K562 (cell line): Measurements from ENCODE around the gene LYPD4. TPM values are rescaled to one million over a fixed set of nuclear protein-coding genes. Genes with fewer than 3 reads are reported as not detected.
A peak's percentile ranks its signal among the peaks of the same experiment; 100 is the strongest.

Source experiments
- ATAC-seq: fragments of 200-7000 bp; cut with Tn5 transposase; 3 replicates; pipeline ENCODE4 v1.9.1; 2020; ENCODE audit warnings: moderate library complexity
- BruUV-seq: library from RNA; stranded (reverse); fragments of 400-500 nt; replicated peaks from 2 replicates; lab custom pipeline; 2021; lab: Mats Ljungman, UMichigan
- CTCF ChIA-PET: fragments of 300-600 bp; formaldehyde crosslinking; extraction: SDS; loops from one replicate; lab custom pipeline; 2021; ENCODE audit warnings: low intra/inter-chr PET ratio; lab: Yijun Ruan, JAX
- POLR2A ChIA-PET: fragments of 300-600, 350-650 bp; sonication (Branson Sonifier 250); formaldehyde crosslinking; extraction: SDS; loops from one replicate; lab custom pipeline; 2021; ENCODE audit warnings: antibody characterized with exemption, inconsistent platforms; lab: Yijun Ruan, JAX
- DNase-seq, 4 experiments: peaks; one replicate each; pipeline versions ENCODE4 v3.0.0 to v3.0.0-alpha.2; 2011 to 2018; ENCODE audit warnings: low spot score in 3 of 4, mixed read lengths in 3 of 4; ENCODE audit errors: extremely low read depth in 1 of 4
- FAIRE-seq: peaks from 2 replicates; lab custom pipeline; 2011; peaks lifted over from hg19 to GRCh38; lab: Jason Lieb, UNC
- H2AFZ ChIP-seq: 2 replicates; pipeline ENCODE4 v1.6.0; 2011; ENCODE audit warnings: low read depth, low read length, control low read depth, inconsistent platforms
- H3K27ac ChIP-seq: fragments of 200-600 bp; 3 replicates; pipeline ENCODE4 v1.8.0; 2011; ENCODE audit warnings: low read depth, mild to moderate bottlenecking, control low read depth, inconsistent platforms, low read length, moderate library complexity, mixed read lengths; ENCODE audit errors: extremely low read depth
- H3K27me3 ChIP-seq, 2 experiments: fragments of 300-600 bp in 1 of 2; 2 replicates in 1 of 2; 3 replicates in 1 of 2; pipeline versions ENCODE4 v1.6.0 to v1.8.0; 2011; ENCODE audit warnings: inconsistent platforms in 2 of 2, low read length in 2 of 2, mild to moderate bottlenecking in 1 of 2, mixed read lengths in 1 of 2, moderate library complexity in 1 of 2; ENCODE audit not compliant: control insufficient read depth in 2 of 2, insufficient read depth in 2 of 2
- H3K36me3 ChIP-seq: fragments of 300-600 bp; 3 replicates; pipeline ENCODE4 v1.8.0; 2011; ENCODE audit warnings: mild to moderate bottlenecking, low read length, inconsistent platforms; ENCODE audit not compliant: control insufficient read depth, insufficient read depth
- H3K4me1 ChIP-seq, 2 experiments: fragments of 200-600 bp in 1 of 2; replicated peaks in 1 of 2; 2 replicates in 1 of 2; 3 replicates in 1 of 2; pipeline versions ENCODE4 v1.5.1 to v1.8.0; 2011; ENCODE audit warnings: inconsistent platforms in 2 of 2, low read length in 2 of 2, mild to moderate bottlenecking in 1 of 2, mixed read lengths in 1 of 2, moderate library complexity in 1 of 2; ENCODE audit not compliant: control insufficient read depth in 2 of 2, insufficient read depth in 2 of 2
- H3K4me2 ChIP-seq: 2 replicates; pipeline ENCODE4 v1.6.1; 2011; ENCODE audit warnings: low read length, control low read depth, inconsistent platforms, mixed read lengths; ENCODE audit not compliant: insufficient read depth
- H3K4me3 ChIP-seq: fragments of 200-600 bp; sonication (generic), shearing (Covaris generic); 2 replicates; pipeline ENCODE4 v1.5.1; 2016; ENCODE audit warnings: control low read depth, inconsistent platforms
- H3K79me2 ChIP-seq: fragments of 200-600 bp; 3 replicates; pipeline ENCODE4 v1.8.0; 2011; ENCODE audit warnings: low read length, inconsistent platforms; ENCODE audit not compliant: control insufficient read depth, insufficient read depth
- H3K9ac ChIP-seq, 2 experiments: 2 replicates each; pipeline versions ENCODE4 v1.6.0 to v1.6.1; 2011; ENCODE audit warnings: low read depth in 2 of 2, low read length in 2 of 2, control low read depth in 1 of 2, inconsistent platforms in 1 of 2, mild to moderate bottlenecking in 1 of 2, mixed read lengths in 1 of 2; ENCODE audit not compliant: insufficient read depth in 1 of 2
- H3K9me1 ChIP-seq: one replicate; pipeline ENCODE4 v1.6.0; 2011; ENCODE audit warnings: inconsistent platforms, mild to moderate bottlenecking, low read length, moderate library complexity; ENCODE audit not compliant: control insufficient read depth, insufficient read depth
- H3K9me3 ChIP-seq: replicated peaks from 2 replicates; pipeline ENCODE4 v1.5.1; 2011; ENCODE audit warnings: low read depth, low read length, inconsistent platforms; ENCODE audit not compliant: control insufficient read depth, insufficient read depth
- H4K20me1 ChIP-seq: replicated peaks from 2 replicates; pipeline ENCODE4 v1.6.1; 2011; ENCODE audit warnings: low read length, inconsistent platforms, mixed read lengths; ENCODE audit not compliant: control insufficient read depth, insufficient read depth
- ERF ChIP-seq: fragments of 450-650 bp; formaldehyde crosslinking; IDR thresholded peaks from 2 replicates; pipeline ENCODE4 v1.4.0; 2020; ENCODE audit warnings: mild to moderate bottlenecking, mixed read lengths
- HNRNPK ChIP-seq: fragments of 200-400 bp; formaldehyde crosslinking; IDR thresholded peaks from one replicate; pipeline ENCODE4 v1.6.1; 2018; ENCODE audit warnings: mild to moderate bottlenecking, low read depth, low read length; ENCODE audit not compliant: poor library complexity, severe bottlenecking
- LARP7 ChIP-seq: fragments of 450-650 bp; IDR thresholded peaks from 2 replicates; pipeline ENCODE4 v1.6.1; 2016
- POLR2A ChIP-seq: fragments of 450-650 bp; conservative IDR thresholded peaks from 2 replicates; pipeline ENCODE4 v1.6.1; 2016
- POLR2B ChIP-seq: fragments of 450-650 bp; IDR thresholded peaks from 2 replicates; pipeline ENCODE4 v1.6.1; 2018; ENCODE audit warnings: low read depth; ENCODE audit not compliant: partially characterized antibody
- SMARCB1 ChIP-seq: IDR thresholded peaks from 2 replicates; pipeline ENCODE4 v1.6.1; 2011; ENCODE audit warnings: improper control_type of control experiment, low read depth; ENCODE audit not compliant: insufficient read length
- XRCC3 ChIP-seq: fragments of 450-650 bp; IDR thresholded peaks from 2 replicates; pipeline ENCODE4 v1.6.1; 2017; ENCODE audit warnings: mild to moderate bottlenecking, moderate library complexity
- XRCC4 ChIP-seq: IDR thresholded peaks from one replicate; pipeline ENCODE4 v1.6.1; 2011; ENCODE audit not compliant: insufficient read depth, insufficient read length; ENCODE audit errors: extremely low read depth
- WGBS: fragments of 100-300 bp; shearing (Covaris generic); methylation state at CpG from one replicate; pipeline ENCODE4 v1.1.6; 2016; ENCODE audit warnings: low coverage, mixed read lengths; ENCODE audit not compliant: insufficient coverage; ENCODE audit errors: missing lambda C conversion rate; 5-methylcytosine and 5-hydroxymethylcytosine counted together
- in situ Hi-C: fragments of 300-500 bp; cut with MboI; formaldehyde crosslinking; loops from 4 replicates; pipeline ENCODE4 v1.15.0; 2018; ENCODE audit warnings: inconsistent platforms, mixed read lengths
- intact Hi-C: fragments of 100-400 bp; cut with micrococcal nuclease; formaldehyde crosslinking; loops from 2 replicates; pipeline ENCODE4 v1.14.2; 2022
- polyA plus RNA-seq, 8 experiments: library from polyadenylated mRNA; depleted of rRNA in 4 of 8; stranded (reverse) in 5 of 8; unstranded in 3 of 8; fragments of >200 nt; fragmentation: Nextera tagmentation in 2 of 8; fragmentation: Illumina TruSeq in 1 of 8; extraction: Ambion mirVana in 2 of 8; extraction: Trizol in 1 of 8; gene quantifications; 2 replicates each; pipeline versions ENCODE4 v1.2.1 to v1.2.3, GENCODE V29; 2011 to 2014; ENCODE audit warnings: inconsistent platforms in 1 of 8, missing spikeins in 1 of 8
- total RNA-seq, 7 experiments: library from RNA; depleted of rRNA in 6 of 7; stranded (reverse); fragments of >200 nt in 6 of 7; fragmentation: Illumina TruSeq in 2 of 7; extraction: Trizol in 2 of 7; gene quantifications; 2 replicates each; pipeline versions ENCODE4 v1.2.1 to v1.2.3, GENCODE V29; 2011 to 2021; ENCODE audit warnings: low replicate concordance in 1 of 7
- TF ChIP-seq, protein P1 (sequence below): fragments of 200-800 bp; sonication (Bioruptor generic); IDR thresholded peaks from 2 replicates; pipeline ENCODE4 v1.6.1; 2017; ENCODE audit warnings: missing genetic modification characterization, missing compliant biosample characterization
- TF ChIP-seq, protein P2 (sequence below): fragments of 450-650 bp; IDR thresholded peaks from 2 replicates; pipeline ENCODE4 v1.7.1; 2018; ENCODE audit warnings: mild to moderate bottlenecking, low read depth; ENCODE audit not compliant: partially characterized antibody
- TF ChIP-seq, protein P3 (sequence below): fragments of 250-450 bp; sonication (Bioruptor Pico); IDR thresholded peaks from 2 replicates; pipeline ENCODE4 v1.4.0; 2020

The LYPD4 gene
- total and polyA plus RNA-seq, 9 of the 15 experiments (the other 6 are each of a cell fraction or from before 2014, with no cell fraction given): 0.11 TPM; not detected in 8

DNA sequence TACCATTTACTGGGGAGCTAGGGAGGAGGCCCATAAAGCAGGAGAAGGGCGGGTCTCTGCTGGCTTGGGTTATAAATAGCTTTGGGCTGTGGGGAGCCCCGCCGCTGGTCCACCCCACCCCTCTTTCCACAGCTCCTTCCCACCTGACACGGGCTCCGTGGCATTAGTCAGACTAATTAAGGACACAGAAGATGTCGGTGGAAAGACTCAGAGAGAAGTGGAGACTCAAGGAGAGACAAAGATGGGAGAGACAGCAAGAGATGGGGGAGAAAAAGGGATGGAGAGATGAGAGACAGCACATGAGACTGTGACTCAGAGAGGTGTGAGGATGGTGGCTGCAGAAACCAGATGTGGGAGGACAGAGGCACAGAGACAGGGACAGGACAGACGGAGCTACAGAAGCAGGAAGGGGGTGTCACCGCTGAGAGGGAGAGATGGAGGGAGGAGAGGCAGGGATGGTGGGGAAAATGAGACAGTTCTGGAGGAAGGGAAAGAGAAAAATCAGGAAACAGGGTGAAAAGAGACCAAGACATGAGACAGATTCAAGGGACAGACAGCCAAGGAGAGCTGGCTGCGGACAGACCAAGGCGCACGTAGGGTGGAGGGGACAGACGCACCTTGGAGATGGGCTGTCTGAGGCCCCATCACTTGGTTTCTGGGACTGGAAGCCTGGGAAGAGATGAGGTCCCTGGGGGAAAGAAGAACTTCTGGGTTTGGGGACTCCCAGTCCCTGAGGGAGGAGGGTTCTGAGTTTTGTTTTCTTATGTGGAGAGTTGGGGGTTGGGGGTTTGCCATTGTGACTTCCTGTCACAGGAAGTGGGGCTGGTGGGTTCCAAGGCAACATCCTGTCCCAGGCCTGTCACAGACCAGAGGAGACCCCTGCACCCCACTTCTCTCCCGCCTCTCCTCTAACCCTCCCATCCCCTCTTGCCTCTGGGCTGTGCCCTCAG, 42.6 kb upstream of the LYPD4 start:
- Histone ChIP-seq H3K4me2 (no peak overlapping the region), H3K9ac (peak overlapping the region in 1 of 2 experiments; percentile 65; a peak in 2 of 4 replicates), H3K36me3 (peaks cover 44% of the 10 kb centered on the region; the same call in 2 of the 3 replicates), H3K9me1 (no peaks in the 10 kb centered on the region), H3K27ac (no peak overlapping the region), H2AFZ (no peak overlapping the region), H3K79me2 (peaks cover 40% of the 10 kb centered on the region), H3K9me3 (no peaks in the 10 kb centered on the region), H3K4me1 (peaks cover 17 to 46% of the 10 kb centered on the region in 2 experiments; a peak in 4 of 5 replicates), H3K27me3 (no peaks in the 10 kb centered on the region), H3K4me3 (no peak overlapping the region), H4K20me1 (0 out of 2 replicates have a peak, but pooled peaks cover 7% of the 10 kb centered on the region)
- POLR2A ChIA-PET: interaction anchor here (1.7 kb wide), 1 partner anchor 18 kb away, joined by 9 read pairs; no protein-coding TSS in a partner anchor
- FAIRE-seq (peak; percentile 23), DNase-seq (no peak), ATAC-seq (no peak)
- in situ Hi-C loops: no loop called here
- no TSS peak for BruUV-seq
- intact Hi-C loops: no loop called here
- 66% methylated on average over 11 of the region's 13 CpGs for whole genome bisulfite sequencing
- CTCF ChIA-PET: no interaction called here
- 0 out of 2 replicates have a peak, but pooled peaks have one; percentile 34 for TF ChIP-seq LARP7
- no peak for TF ChIP-seq HNRNPK
- TF ChIP-seq, protein P1, sequence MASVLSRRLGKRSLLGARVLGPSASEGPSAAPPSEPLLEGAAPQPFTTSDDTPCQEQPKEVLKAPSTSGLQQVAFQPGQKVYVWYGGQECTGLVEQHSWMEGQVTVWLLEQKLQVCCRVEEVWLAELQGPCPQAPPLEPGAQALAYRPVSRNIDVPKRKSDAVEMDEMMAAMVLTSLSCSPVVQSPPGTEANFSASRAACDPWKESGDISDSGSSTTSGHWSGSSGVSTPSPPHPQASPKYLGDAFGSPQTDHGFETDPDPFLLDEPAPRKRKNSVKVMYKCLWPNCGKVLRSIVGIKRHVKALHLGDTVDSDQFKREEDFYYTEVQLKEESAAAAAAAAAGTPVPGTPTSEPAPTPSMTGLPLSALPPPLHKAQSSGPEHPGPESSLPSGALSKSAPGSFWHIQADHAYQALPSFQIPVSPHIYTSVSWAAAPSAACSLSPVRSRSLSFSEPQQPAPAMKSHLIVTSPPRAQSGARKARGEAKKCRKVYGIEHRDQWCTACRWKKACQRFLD (CRISPR knock-in tag): no peak
- TF ChIP-seq POLR2A: peak; percentile 37; the same call in 1 of the 2 replicates
- TF ChIP-seq POLR2B: peak; percentile 21
- TF ChIP-seq XRCC4: no peak
- no peak for TF ChIP-seq ERF (CRISPR knock-in tag)
- TF ChIP-seq, protein P2, sequence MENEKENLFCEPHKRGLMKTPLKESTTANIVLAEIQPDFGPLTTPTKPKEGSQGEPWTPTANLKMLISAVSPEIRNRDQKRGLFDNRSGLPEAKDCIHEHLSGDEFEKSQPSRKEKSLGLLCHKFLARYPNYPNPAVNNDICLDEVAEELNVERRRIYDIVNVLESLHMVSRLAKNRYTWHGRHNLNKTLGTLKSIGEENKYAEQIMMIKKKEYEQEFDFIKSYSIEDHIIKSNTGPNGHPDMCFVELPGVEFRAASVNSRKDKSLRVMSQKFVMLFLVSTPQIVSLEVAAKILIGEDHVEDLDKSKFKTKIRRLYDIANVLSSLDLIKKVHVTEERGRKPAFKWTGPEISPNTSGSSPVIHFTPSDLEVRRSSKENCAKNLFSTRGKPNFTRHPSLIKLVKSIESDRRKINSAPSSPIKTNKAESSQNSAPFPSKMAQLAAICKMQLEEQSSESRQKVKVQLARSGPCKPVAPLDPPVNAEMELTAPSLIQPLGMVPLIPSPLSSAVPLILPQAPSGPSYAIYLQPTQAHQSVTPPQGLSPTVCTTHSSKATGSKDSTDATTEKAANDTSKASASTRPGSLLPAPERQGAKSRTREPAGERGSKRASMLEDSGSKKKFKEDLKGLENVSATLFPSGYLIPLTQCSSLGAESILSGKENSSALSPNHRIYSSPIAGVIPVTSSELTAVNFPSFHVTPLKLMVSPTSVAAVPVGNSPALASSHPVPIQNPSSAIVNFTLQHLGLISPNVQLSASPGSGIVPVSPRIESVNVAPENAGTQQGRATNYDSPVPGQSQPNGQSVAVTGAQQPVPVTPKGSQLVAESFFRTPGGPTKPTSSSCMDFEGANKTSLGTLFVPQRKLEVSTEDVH: no peak
- TF ChIP-seq, protein P3, sequence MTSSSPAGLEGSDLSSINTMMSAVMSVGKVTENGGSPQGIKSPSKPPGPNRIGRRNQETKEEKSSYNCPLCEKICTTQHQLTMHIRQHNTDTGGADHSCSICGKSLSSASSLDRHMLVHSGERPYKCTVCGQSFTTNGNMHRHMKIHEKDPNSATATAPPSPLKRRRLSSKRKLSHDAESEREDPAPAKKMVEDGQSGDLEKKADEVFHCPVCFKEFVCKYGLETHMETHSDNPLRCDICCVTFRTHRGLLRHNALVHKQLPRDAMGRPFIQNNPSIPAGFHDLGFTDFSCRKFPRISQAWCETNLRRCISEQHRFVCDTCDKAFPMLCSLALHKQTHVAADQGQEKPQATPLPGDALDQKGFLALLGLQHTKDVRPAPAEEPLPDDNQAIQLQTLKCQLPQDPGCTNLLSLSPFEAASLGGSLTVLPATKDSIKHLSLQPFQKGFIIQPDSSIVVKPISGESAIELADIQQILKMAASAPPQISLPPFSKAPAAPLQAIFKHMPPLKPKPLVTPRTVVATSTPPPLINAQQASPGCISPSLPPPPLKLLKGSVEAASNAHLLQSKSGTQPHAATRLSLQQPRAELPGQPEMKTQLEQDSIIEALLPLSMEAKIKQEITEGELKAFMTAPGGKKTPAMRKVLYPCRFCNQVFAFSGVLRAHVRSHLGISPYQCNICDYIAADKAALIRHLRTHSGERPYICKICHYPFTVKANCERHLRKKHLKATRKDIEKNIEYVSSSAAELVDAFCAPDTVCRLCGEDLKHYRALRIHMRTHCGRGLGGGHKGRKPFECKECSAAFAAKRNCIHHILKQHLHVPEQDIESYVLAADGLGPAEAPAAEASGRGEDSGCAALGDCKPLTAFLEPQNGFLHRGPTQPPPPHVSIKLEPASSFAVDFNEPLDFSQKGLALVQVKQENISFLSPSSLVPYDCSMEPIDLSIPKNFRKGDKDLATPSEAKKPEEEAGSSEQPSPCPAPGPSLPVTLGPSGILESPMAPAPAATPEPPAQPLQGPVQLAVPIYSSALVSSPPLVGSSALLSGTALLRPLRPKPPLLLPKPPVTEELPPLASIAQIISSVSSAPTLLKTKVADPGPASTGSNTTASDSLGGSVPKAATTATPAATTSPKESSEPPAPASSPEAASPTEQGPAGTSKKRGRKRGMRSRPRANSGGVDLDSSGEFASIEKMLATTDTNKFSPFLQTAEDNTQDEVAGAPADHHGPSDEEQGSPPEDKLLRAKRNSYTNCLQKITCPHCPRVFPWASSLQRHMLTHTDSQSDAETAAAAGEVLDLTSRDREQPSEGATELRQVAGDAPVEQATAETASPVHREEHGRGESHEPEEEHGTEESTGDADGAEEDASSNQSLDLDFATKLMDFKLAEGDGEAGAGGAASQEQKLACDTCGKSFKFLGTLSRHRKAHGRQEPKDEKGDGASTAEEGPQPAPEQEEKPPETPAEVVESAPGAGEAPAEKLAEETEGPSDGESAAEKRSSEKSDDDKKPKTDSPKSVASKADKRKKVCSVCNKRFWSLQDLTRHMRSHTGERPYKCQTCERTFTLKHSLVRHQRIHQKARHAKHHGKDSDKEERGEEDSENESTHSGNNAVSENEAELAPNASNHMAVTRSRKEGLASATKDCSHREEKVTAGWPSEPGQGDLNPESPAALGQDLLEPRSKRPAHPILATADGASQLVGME (CRISPR knock-in tag): no peak
- TF ChIP-seq SMARCB1: no peak
- TF ChIP-seq XRCC3: no peak
